Ovary (tissue), 3 donors: ENCODE data around the gene NKX1-2.

Experiments
- CTCF ChIP-seq, 3 donors: fragments of 450-650 bp in 2 of 3; fragments of 200-600 bp in 1 of 3; IDR thresholded peaks; one replicate each; pipeline versions ENCODE4 v1.5.1 to v1.8.0; 2016 to 2022; ENCODE audit warnings: antibody characterized with exemption in 3 of 3, mild to moderate bottlenecking in 1 of 3
- EP300 ChIP-seq: sonication (generic); formaldehyde crosslinking; IDR thresholded peaks from one replicate; pipeline ENCODE4 v1.6.1; 2017; ENCODE audit warnings: antibody characterized with exemption
- donor health status: DM: no; HTN: no; CAD: no.

- no peak for TF ChIP-seq CTCF (IDR thresholded peaks at IDR 0.05)
- TF ChIP-seq EP300: no peak
These were observed 2.7 kb downstream of the NKX1-2 start for GRCh38 chr10:124446830-124447750.
